DND-41 (cell line): Measurements from ENCODE around the gene MOGAT3.

ENCODE experiments used
- EZH2 ChIP-seq: IDR thresholded peaks from 3 replicates; pipeline ENCODE4 v1.6.1; 2012; ENCODE audit warnings: borderline replicate concordance, low read depth, mild to moderate bottlenecking, moderate library complexity, low read length, inconsistent platforms; ENCODE audit not compliant: severe bottlenecking
- TF ChIP-seq, protein P1 (sequence below): IDR thresholded peaks from 2 replicates; pipeline ENCODE4 v1.5.1; 2012; ENCODE audit warnings: borderline replicate concordance, low read length, moderate library complexity, mild to moderate bottlenecking; ENCODE audit not compliant: poor library complexity, severe bottlenecking; ENCODE audit errors: extremely low read depth

DNA sequence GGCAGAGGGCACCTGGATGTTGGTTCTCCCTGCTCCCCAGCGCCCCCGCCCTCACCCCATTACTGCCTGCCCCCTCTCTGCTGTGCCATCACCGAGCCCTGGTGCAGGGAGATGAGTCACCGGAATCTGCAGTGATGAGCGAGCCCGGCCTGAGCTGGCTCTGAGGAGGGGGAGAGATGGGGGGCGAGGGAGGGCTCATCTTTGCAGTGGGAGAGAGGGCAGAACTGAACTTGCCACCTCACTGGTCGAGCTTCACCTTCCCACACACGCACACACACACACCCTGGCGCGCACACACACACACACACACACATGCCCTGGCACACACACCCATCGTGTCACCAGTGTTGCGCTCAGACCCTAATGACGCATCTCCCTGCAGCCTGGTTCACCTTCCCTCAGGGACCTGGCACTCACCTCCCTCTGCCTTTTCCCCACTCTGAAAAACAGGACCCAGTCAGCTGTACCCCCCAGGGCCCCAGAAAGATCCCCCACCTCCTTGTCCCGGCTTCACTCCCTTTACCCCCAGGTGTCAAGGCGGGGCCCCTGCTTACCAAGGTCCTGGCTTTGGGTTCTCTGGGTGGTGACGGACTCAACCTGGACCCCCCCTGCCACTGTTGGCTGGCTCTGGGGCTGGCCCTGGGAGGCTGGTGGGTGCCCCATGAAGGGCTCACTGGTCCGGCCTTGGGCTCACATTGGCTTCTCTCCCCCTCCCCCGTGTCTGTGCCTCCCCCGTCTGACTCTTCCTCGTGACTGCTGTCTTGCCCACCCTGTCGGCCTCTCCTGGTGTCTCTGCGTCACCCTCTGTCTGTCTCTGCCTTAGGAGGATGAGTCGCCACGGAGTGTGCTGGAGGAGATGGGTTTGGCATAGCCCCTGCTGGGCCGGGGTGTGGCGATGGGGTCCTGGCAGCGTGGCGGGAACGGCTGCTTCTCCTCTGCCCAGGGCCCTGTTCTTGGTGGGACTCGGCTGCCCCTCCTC, 40.9 kb downstream of the MOGAT3 start:
- TF ChIP-seq, protein P1, sequence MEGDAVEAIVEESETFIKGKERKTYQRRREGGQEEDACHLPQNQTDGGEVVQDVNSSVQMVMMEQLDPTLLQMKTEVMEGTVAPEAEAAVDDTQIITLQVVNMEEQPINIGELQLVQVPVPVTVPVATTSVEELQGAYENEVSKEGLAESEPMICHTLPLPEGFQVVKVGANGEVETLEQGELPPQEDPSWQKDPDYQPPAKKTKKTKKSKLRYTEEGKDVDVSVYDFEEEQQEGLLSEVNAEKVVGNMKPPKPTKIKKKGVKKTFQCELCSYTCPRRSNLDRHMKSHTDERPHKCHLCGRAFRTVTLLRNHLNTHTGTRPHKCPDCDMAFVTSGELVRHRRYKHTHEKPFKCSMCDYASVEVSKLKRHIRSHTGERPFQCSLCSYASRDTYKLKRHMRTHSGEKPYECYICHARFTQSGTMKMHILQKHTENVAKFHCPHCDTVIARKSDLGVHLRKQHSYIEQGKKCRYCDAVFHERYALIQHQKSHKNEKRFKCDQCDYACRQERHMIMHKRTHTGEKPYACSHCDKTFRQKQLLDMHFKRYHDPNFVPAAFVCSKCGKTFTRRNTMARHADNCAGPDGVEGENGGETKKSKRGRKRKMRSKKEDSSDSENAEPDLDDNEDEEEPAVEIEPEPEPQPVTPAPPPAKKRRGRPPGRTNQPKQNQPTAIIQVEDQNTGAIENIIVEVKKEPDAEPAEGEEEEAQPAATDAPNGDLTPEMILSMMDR = no peak
- no peak for TF ChIP-seq EZH2
